Stimulated activated CD8-positive, alpha-beta memory T cell treated with anti-CD3 and anti-CD28 coated beads, Interleukin-7, amount 100 ng/mL, for 48 hours (primary cell): ENCODE measurements around the gene PCBP1.
"Not testable (repeated sequence)": the region's sequence is repeated elsewhere in the genome, so short reads cannot be mapped to it uniquely, and the experiment has no call there.

Experiments
- DNase-seq, 2 donors: peaks; one replicate each; pipeline ENCODE4 v3.0.0-alpha.2; 2020; ENCODE audit warnings: low read depth in 1 of 2; ENCODE audit errors: extremely low read depth in 1 of 2

PCBP1 gene

GRCh38 chr2:70095720-70096670, 8.7 kb downstream of the PCBP1 start:
- DNase-seq, result no peak

- DNase-seq, result no peak
Measured at GRCh38 chr2:70098032-70098431, 10.8 kb downstream of the PCBP1 start.

GRCh38 chr2:70099270-70099669, 12.0 kb downstream of the PCBP1 start:
- no peak for DNase-seq

- no peak for DNase-seq
Measured at GRCh38 chr2:70101174-70101573, 13.9 kb downstream of the PCBP1 start.

GRCh38 chr2:70101686-70102085, 14.4 kb downstream of the PCBP1 start:
- not testable (repeated sequence) for DNase-seq

- DNase-seq, result not testable (repeated sequence)
Measured at GRCh38 chr2:70102323-70102905, 15.1 kb downstream of the PCBP1 start.

GRCh38 chr2:70103531-70104061, 16.3 kb downstream of the PCBP1 start:
- DNase-seq, result no peak

GRCh38 chr2:70104231-70105111, 17.2 kb downstream of the PCBP1 start:
- no peak for DNase-seq

GRCh38 chr2:70106138-70106537, 18.9 kb downstream of the PCBP1 start:
- DNase-seq, result not testable (repeated sequence)

- not testable (repeated sequence) for DNase-seq
Measured at GRCh38 chr2:70110397-70110796, 23.1 kb downstream of the PCBP1 start.

GRCh38 chr2:70111752-70112591, 24.7 kb downstream of the PCBP1 start:
- DNase-seq, result no peak

- DNase-seq, result no peak
Measured at GRCh38 chr2:70113359-70114070, 26.2 kb downstream of the PCBP1 start.

- no peak for DNase-seq
Measured at GRCh38 chr2:70115646-70116442, 28.6 kb downstream of the PCBP1 start.

GRCh38 chr2:70116936-70117552, 29.8 kb downstream of the PCBP1 start:
- DNase-seq, result no peak

GRCh38 chr2:70118798-70119454, 31.6 kb downstream of the PCBP1 start:
- DNase-seq, result no peak

GRCh38 chr2:70121627-70122372, 34.5 kb downstream of the PCBP1 start:
- DNase-seq, result no peak

GRCh38 chr2:70122470-70122869, 35.2 kb downstream of the PCBP1 start:
- DNase-seq, result no peak
